ENCODE data around the gene FAM53A.
A peak's percentile ranks its signal among the peaks of the same experiment; 100 is the strongest.

Gene FAM53A

DNA sequence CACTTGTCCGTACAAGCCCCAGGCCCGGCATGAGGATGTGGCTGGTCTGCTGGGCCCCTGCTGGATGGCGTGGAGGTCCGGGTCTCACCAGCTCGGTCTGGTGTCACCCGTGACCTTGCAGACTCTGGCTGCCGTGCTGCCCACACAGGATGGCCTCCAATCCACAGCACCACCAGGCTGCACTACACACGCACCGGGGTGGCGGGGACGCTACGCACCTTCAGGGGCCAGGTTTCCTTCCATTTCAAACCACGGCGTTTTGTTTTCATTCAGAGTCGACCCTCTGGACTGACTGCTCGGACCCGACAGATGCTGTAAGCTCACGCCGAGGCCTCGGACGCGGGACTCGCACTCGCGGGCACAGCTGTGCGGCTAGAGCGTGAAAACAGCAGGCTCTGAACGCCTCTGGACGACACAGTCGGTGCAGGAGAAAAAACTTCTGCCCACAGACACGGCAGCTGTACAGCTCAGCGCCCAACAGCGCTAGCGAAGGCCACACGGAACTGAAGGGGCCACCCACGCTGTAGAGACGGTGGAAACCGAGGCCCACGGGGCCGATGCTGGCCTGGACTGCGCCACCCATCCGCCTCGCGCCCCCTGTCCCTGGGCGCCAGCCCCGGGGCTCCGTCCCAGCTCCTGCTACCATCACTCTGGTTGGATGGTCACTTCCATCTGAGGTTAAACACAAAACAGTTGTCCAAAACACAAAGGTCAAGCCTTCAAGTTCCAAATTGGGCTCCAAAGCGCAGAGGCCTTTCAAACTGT is 40.0 kb downstream of the FAM53A start:
- H2AK5ac ChIP-seq (ENCODE audit: low read length, severe bottlenecking): peak overlapping the region; percentile 13
- no peak overlapping the region for H2BK15ac ChIP-seq (ENCODE audit: low read depth, poor library complexity, severe bottlenecking)
- H2BK120ac ChIP-seq (ENCODE audit: low read depth, low read length): no peak overlapping the region
- H3K4me2 ChIP-seq (ENCODE audit: low read length, poor library complexity, severe bottlenecking): no peak overlapping the region
- H2BK5ac ChIP-seq (ENCODE audit: low read depth, low read length, poor library complexity, severe bottlenecking): no peak overlapping the region
- no peak overlapping the region for H2BK12ac ChIP-seq (ENCODE audit: low read length in 2 of 2)
- no peak overlapping the region for H3K18ac ChIP-seq (ENCODE audit: low read depth in 1 of 2, low read length in 2 of 2)
- DNase-seq: no peak
- H2AFZ ChIP-seq (ENCODE audit: low read depth, low read length): no peak overlapping the region
- no peak overlapping the region for H4K8ac ChIP-seq (ENCODE audit: low read length)
- no peak overlapping the region for H3K27ac ChIP-seq (ENCODE audit: low read length, poor library complexity, severe bottlenecking)
- WGBS: 92% methylated on average over 48 of the region's 48 CpGs
- H3K14ac ChIP-seq (ENCODE audit: low read length in 2 of 2): no peak overlapping the region
- no peaks in the 10 kb centered on the region for H3K27me3 ChIP-seq (ENCODE audit: control insufficient read depth in 1 of 2, insufficient read depth in 1 of 2, low read length in 2 of 2)
- no peak overlapping the region for H3K23ac ChIP-seq (ENCODE audit: low read length in 2 of 2)
- peaks cover 0 to 14% of the 10 kb centered on the region in 2 experiments for H3K36me3 ChIP-seq (ENCODE audit: control insufficient read depth in 1 of 2, insufficient read depth in 2 of 2, low read depth in 1 of 2, low read length in 2 of 2)
- H3K79me1 ChIP-seq (replicated peaks; ENCODE audit: low read length, poor library complexity, severe bottlenecking): peaks cover 3% of the 10 kb centered on the region
- H3K4ac ChIP-seq (ENCODE audit: low read depth in 1 of 2, low read length in 2 of 2): no peak overlapping the region
- H3K9me3 ChIP-seq (ENCODE audit: control insufficient read depth, low read length): no peaks in the 10 kb centered on the region
- peaks cover 17% of the 10 kb centered on the region for H3K4me1 ChIP-seq (ENCODE audit: control insufficient read depth, insufficient read depth, low read depth, low read length)
- H4K91ac ChIP-seq (ENCODE audit: low read length): peak overlapping the region; percentile 9
- peak overlapping the region in 1 of 2 experiments; percentile 50 for H3K4me3 ChIP-seq (ENCODE audit: insufficient read depth in 1 of 2, low read depth in 1 of 2, low read length in 2 of 2)
- peak overlapping the region; percentile 48 for H3K9ac ChIP-seq (ENCODE audit: low read length)

DNA sequence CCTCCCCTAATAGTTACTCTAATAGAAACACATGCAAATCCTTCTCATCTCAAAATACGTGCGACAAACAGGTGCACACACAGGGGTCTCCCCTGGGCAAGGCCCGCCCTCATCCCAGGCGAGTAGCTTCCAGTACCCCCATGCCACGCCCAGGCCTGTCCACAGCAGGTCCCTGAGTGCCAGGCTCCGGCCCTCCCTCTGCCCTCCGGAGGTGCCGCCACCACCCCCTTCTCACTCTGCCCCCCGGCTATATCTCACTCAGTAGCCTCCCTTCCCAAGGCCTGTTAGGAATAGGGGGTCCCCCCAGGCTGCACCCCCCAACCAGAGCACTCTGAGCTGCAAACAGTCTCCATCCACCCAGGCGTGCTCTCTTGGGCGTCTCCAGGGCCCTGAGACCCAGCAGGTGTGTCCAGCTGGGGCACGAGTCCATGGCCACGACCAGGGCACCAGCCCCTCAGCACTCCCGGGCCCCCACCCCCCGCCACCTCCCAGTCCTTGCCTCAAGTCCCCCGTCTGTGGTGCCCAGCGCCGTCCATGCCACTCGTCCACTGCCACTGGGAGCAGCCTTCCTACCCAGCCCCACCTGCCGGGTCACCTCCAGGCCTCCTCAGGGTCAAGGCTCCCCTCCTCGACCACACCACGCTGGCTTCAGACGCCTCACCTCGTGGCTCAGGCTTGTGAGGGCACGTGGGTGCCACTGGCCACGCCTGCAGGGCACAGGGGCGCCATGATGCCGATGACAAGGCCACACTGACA is 41.7 kb downstream of the FAM53A start:
- WGBS: 84% methylated on average over 27 of the region's 28 CpGs
- no peak overlapping the region for H2AFZ ChIP-seq (ENCODE audit: low read depth, low read length)

DNA sequence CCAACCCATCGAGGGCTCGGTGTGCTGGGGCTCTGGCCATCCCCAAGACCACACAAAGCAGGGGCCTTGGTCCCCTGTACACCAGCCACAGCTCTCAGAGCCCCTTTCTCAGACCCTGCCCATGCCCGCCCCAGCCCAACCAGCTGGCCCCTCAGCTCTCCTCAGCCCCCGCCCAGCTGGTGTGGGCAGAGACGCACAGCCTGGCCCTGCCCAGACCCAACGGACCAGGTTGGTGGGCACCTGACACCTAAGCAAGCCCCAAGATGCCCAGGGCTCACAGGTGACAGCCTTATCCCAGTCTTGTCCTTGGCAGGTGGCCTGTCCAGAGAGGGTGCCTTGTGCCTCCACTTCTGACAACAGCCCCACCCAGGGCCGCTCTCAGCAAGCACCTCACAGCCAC is 42.4 kb downstream of the FAM53A start:
- Histone ChIP-seq H3K18ac (ENCODE audit: low read depth in 1 of 2, low read length in 2 of 2) (no peak overlapping the region), H2AFZ (ENCODE audit: low read depth, low read length) (no peak overlapping the region), H4K91ac (ENCODE audit: low read length) (no peak overlapping the region), H3K4me1 (ENCODE audit: control insufficient read depth, insufficient read depth, low read depth, low read length) (peaks cover 15% of the 10 kb centered on the region), H3K27ac (ENCODE audit: low read length, poor library complexity, severe bottlenecking) (no peak overlapping the region), H3K9me3 (ENCODE audit: control insufficient read depth, low read length) (no peaks in the 10 kb centered on the region), H2BK5ac (ENCODE audit: low read depth, low read length, poor library complexity, severe bottlenecking) (no peak overlapping the region), H2BK12ac (ENCODE audit: low read length in 2 of 2) (no peak overlapping the region), H3K27me3 (ENCODE audit: control insufficient read depth in 1 of 2, insufficient read depth in 1 of 2, low read length in 2 of 2) (peaks cover 0 to 2% of the 10 kb centered on the region in 2 experiments), H3K23ac (ENCODE audit: low read length in 2 of 2) (no peak overlapping the region), H2AK5ac (ENCODE audit: low read length, severe bottlenecking) (no peak overlapping the region), H3K9ac (ENCODE audit: low read length) (no peak overlapping the region), H3K14ac (ENCODE audit: low read length in 2 of 2) (no peak overlapping the region), H3K79me1 (replicated peaks; ENCODE audit: low read length, poor library complexity, severe bottlenecking) (peaks cover 3% of the 10 kb centered on the region), H2BK15ac (ENCODE audit: low read depth, poor library complexity, severe bottlenecking) (no peak overlapping the region), H3K4ac (ENCODE audit: low read depth in 1 of 2, low read length in 2 of 2) (no peak overlapping the region), H2BK120ac (ENCODE audit: low read depth, low read length) (no peak overlapping the region), H3K4me3 (ENCODE audit: insufficient read depth in 1 of 2, low read depth in 1 of 2, low read length in 2 of 2) (no peak overlapping the region), H3K4me2 (ENCODE audit: low read length, poor library complexity, severe bottlenecking) (no peak overlapping the region), H3K36me3 (ENCODE audit: control insufficient read depth in 1 of 2, insufficient read depth in 2 of 2, low read depth in 1 of 2, low read length in 2 of 2) (peaks cover 0 to 10% of the 10 kb centered on the region in 2 experiments), H4K8ac (ENCODE audit: low read length) (no peak overlapping the region)
- DNase-seq: no peak
- 82% methylated on average over 7 of the region's 7 CpGs for WGBS

More for the DNA sequence above, 41.7 kb downstream of the FAM53A start:
- H3K4me3 ChIP-seq (ENCODE audit: insufficient read depth in 1 of 2, low read depth in 1 of 2, low read length in 2 of 2): no peak overlapping the region
- H2BK5ac ChIP-seq (ENCODE audit: low read depth, low read length, poor library complexity, severe bottlenecking): no peak overlapping the region
- peaks cover 0 to 2% of the 10 kb centered on the region in 2 experiments for H3K27me3 ChIP-seq (ENCODE audit: control insufficient read depth in 1 of 2, insufficient read depth in 1 of 2, low read length in 2 of 2)
- peaks cover 0 to 10% of the 10 kb centered on the region in 2 experiments for H3K36me3 ChIP-seq (ENCODE audit: control insufficient read depth in 1 of 2, insufficient read depth in 2 of 2, low read depth in 1 of 2, low read length in 2 of 2)
- no peak overlapping the region for H3K9ac ChIP-seq (ENCODE audit: low read length)
- H2AK5ac ChIP-seq (ENCODE audit: low read length, severe bottlenecking): no peak overlapping the region
- peaks cover 15% of the 10 kb centered on the region for H3K4me1 ChIP-seq (ENCODE audit: control insufficient read depth, insufficient read depth, low read depth, low read length)
- H2BK120ac ChIP-seq (ENCODE audit: low read depth, low read length): no peak overlapping the region
- no peak overlapping the region for H3K27ac ChIP-seq (ENCODE audit: low read length, poor library complexity, severe bottlenecking)
- no peak overlapping the region for H4K8ac ChIP-seq (ENCODE audit: low read length)
- peaks cover 3% of the 10 kb centered on the region for H3K79me1 ChIP-seq (replicated peaks; ENCODE audit: low read length, poor library complexity, severe bottlenecking)
- no peak overlapping the region for H3K14ac ChIP-seq (ENCODE audit: low read length in 2 of 2)
- no peaks in the 10 kb centered on the region for H3K9me3 ChIP-seq (ENCODE audit: control insufficient read depth, low read length)
- H3K18ac ChIP-seq (ENCODE audit: low read depth in 1 of 2, low read length in 2 of 2): no peak overlapping the region
- no peak for DNase-seq
- no peak overlapping the region for H2BK15ac ChIP-seq (ENCODE audit: low read depth, poor library complexity, severe bottlenecking)
- H4K91ac ChIP-seq (ENCODE audit: low read length): no peak overlapping the region
- H3K4me2 ChIP-seq (ENCODE audit: low read length, poor library complexity, severe bottlenecking): no peak overlapping the region
- H2BK12ac ChIP-seq (ENCODE audit: low read length in 2 of 2): no peak overlapping the region
- no peak overlapping the region for H3K23ac ChIP-seq (ENCODE audit: low read length in 2 of 2)
- H3K4ac ChIP-seq (ENCODE audit: low read depth in 1 of 2, low read length in 2 of 2): no peak overlapping the region
